NCI-H2227 (cell line): Measurements from ENCODE around the gene VWF.

Experiments
- DNase-seq: peaks from one replicate; lab custom pipeline; 2025; ENCODE audit not compliant: unreplicated experiment; lab: John Stamatoyannopoulos, UW

The VWF gene

DNA sequence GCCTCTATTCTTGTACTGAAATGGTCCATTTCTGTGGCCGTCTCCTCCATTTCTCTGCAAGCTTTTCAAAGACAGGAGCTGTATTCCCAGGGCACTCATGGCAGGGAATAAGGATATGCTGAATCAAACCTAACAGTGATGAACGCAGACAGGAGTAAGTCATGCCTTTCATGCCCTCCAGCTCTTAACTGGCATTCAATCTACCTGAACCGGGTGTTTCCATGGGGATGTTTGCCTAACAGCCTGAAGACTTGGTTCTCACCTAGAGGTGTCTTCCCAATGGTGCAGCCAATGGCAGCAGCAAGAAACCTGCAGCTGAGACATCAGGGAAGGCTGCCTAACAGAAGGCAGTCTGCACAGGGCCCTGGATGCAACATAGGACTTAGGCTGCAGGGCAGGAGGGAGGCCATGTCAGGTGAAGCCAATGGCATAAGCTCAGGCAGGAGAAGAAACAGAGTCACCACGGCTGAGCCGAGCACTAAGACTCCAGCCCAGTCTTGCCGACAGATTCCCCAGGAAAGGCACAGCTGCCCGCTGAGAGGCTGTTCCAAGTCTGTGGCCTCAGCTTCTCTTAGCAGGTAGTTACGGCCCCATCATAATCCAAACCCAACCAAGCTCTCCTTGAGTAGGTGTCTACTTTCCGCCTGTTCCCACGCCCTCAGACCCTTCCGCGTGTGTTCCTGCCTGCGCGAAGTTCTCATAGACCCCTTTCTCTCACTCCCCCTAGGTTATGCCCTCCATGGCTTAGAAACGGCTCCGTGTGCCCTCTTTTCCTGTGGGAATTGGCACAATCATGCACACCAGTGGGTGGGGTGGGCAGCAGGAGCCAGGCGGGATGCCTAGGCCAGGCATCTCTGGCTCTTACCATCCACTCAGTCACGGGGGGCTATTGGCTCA lies 44.1 kb downstream of the VWF start:
- DNase-seq = no peak

GRCh38 chr12:6078398-6079096 lies 45.9 kb downstream of the VWF start:
- DNase-seq = no peak

DNA sequence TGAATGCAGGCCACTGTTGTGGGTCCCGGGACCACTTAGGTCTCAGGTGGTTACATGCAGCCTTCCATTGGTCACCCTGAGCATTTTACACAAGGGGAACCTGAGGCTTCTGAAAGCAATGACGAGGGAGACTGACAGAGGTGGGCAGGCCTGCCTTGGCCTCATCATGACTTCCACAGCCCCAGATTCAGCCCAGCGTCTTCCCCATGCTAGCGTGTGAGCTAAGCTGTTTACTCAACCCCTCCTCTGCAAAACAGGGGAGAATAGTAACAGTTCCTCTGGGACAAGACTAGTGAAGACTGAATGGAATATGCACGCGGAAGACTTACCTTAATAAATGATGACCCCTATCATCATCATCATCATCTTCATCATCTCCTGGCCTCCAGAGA lies 46.8 kb downstream of the VWF start:
- no peak for DNase-seq

DNA sequence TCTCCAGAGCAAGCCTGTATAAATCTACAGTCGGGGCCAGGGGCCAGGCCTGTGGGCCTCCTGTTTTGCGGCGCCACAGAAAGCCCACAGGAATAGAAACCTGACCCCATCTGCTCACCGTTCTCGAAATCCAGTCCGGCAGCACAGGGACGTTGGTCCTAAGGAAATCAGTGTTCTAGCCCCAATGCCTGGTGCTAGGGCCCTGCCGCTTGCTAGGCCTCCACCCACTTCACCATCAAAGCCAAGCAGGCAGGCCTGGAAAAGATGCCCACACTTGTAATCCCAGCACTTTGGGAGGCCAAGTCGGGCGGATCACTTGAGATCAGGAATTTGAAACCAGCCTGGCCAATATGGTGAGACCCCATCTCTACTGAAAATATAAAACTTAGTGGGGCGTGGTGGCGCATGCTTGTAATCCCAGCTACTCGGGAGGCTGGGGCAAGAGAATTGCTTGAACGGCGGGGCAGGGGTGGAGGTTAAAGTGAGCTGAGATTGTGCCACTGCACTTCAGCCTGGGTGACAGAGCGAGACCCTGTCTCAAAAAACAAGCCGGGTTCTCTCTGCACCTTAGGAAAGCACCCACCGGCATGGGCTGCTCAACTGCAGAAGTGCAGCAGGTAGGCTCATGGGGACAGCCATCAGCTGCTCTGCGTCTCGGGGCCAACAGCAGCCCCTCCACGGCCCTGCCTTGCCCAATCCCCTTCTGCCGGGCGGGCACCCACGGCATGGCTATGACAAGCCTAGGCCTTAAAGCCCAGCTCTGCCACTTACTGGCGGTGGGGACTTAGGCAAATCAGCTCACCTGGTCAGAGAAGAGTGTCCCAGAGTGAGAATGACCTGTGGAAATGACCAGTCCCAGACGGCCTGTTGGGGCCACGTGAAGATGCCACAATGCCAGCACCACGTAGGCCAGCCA lies 47.4 kb downstream of the VWF start:
- DNase-seq = no peak

DNA sequence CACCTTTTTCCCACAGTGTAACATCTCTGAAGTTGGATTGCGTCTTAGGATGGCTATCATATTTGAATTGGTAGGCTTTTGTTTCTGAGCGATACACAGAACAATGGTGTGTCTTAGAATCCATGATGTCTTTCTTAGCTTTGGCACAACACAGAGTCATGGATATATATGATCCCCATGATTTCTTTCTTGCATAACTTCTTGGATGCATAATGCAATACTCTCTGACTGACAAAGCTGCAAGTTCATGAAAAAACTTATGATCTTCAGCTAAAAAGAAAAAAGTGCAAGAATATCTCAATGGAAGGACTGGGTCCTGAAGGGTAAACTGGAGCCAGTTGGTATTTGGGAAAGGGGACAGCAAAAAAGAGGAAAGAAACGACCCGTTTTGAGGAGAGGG lies 48.1 kb downstream of the VWF start:
- DNase-seq = no peak

GRCh38 chr12:6074979-6075585 lies 49.4 kb downstream of the VWF start:
- no peak for DNase-seq

DNA sequence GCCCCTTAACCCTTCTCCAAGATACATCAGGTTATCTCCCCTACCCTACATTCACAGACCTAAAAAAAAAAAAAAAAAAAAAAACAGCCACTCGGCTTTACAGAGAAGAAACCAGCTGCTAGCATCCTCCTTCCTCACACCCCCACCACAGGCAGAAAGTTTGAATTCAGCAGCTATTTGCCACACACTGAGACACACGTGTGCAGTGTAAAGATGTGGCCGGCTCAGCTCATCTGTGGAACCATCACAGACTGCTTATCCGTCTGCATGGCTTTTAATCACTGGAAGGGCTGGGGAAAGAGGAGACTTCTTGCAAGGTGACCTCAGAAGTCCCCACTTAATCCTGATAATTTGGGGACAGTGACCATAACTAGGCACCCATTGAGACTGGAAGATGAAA lies 50.0 kb downstream of the VWF start:
- DNase-seq = no peak

DNA sequence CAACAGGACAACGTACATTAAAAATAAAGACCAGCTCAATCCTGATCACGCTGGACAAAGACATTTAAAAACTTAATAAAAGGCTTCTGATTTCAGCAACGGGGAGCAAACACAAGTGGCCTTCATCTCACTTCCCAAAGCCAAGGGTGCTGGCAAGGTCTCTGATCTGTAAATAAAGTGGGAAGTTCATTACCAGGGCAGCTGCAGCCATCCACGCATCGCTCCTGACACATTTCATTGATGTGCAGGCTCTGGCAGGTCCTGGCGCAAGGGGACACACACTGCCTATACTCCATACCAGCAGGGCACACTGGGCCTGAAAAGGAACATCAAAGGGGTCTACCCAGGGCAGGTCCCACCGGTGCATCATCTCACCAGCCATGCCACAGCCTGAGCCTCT lies 51.0 kb downstream of the VWF start:
- no peak for DNase-seq

- no peak for DNase-seq
Measured at GRCh38 chr12:6072302-6072752, 52.1 kb downstream of the VWF start.

DNA sequence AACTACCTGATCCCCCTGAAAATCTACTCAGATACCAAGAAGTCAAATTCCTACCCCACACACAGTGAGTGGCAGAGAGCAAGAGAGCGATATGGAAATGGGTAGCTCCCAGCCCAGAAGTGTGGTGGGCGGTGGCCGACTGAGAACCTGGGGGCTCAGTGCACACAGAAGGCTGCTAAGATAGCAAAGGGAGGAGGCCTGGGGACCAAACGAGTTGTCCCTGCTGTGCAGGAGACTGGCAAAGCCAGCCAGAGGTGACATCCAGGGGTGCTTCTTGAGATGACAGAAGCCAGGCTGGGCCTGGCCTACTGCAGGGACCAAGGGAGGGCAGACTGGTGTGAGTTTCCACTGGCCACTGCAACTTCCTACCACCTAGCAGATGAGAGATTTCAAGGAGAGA lies 52.9 kb downstream of the VWF start:
- no peak for DNase-seq

GRCh38 chr12:6070472-6071257 lies 53.8 kb downstream of the VWF start:
- no peak for DNase-seq

DNA sequence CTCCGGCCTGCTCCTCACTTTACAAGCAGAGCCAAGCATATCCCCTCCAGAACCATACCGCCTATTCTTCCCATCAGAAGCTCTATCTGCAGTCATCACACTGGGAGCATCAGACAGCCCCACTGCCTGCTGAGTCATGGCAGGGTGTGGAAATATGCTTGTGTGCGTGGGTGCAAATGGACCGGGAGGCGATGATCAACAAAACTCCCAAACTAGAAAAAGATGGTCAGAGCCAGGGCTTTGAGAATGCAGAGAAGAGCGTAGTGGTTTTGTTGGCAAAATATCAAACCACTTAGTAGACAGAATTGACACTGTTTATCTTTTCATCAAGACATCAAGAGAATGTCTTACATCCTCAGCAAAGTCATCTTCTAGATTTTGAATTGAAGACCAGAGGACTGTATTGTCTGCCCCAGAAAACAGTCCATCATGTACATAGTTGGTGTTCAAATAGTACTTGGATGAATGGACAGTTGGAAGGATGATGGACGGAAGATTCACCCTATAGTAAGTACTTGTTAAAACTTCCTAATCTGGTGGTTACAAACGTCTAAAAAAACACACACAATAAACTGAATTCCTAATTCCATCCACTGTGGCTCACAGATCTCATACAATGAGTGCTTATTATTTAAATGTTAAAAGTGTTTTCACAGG lies 54.9 kb downstream of the VWF start:
- no peak for DNase-seq

- DNase-seq = no peak
Measured at GRCh38 chr12:6068227-6068626, 56.2 kb downstream of the VWF start.

DNA sequence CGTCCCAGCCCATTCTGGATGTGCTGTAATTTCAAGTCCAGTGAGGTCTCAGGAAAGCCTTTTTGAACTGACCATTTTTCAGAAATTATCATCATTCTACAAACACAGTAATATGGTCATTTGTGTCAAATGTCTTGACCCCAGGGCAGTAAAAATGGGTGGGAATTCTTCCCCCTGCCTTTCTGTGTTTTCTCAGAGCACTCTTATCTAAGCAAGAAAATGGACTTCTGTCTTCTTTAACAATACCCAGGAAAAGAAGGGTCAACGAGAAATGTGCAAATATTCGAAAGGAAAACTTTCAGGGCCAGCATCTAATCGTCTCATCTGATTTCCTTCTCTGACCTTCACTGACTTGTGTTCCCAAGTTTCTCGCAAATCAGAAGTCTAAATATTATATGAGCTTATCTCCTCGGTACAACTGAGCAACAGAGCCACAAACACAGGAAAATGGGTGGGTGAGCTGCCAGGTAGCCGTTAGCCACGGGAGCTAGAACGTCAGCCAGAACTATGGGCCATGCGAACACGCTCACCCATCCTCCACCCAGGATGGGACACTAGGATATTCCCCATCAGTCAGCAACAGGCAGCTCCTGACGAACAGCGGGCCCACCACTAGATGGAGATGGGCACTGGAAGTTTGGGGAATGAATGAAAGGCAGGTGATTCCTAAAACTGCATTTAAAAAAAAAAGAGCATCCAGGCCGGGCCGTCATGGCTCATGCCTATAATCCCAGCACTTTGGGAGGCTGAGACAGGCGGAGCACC lies 57.1 kb downstream of the VWF start:
- no peak for DNase-seq

- no peak for DNase-seq
Measured at GRCh38 chr12:6066651-6067050, 57.8 kb downstream of the VWF start.

DNA sequence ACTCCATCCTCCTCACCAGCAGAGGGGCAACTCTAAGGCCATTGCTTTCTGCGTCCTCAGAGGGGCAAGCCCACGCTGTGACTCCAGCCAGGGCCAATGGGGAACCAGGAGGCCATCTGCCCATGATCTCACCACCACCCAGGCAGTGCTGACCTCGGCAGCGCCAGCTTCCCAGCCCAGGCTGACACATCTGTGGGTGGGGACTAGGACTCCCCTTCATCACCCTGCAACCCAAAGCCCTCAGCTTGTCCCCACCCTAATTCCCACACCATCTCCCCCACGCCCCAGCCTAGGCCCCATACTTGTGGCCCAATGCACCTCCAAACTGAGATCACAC lies 58.6 kb downstream of the VWF start:
- no peak for DNase-seq

GRCh38 chr12:6065131-6065862 lies 59.2 kb downstream of the VWF start:
- no peak for DNase-seq
